HG02623 (cell line): Measurements from ENCODE around the gene MTRR.
A peak's percentile ranks its signal among the peaks of the same experiment; 100 is the strongest.

Experiments used
- ATAC-seq: cut with Tn5 transposase; IDR thresholded peaks from one replicate; pipeline ENCODE4 v1.9.1; 2021; ENCODE audit warnings: moderate library complexity; ENCODE audit not compliant: unreplicated experiment

MTRR gene

DNA sequence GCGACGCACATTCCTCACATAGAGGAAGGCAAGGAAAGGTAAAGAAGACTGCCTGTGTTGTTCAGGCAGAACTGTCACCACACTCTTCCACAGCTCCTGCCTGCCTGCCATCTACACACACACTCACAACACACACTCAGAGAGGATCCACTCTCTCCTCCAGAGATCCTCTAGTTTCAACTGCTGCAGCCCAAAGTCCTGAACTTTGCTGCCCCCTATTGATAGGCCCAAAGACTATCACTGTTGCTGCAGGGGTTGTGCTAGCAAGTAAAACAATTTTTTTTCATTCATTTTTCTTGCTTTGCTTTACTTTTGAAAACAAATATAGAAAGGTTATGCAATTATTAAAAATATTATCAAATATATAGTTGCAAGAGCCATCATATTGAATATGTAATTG is 12.1 kb upstream of the MTRR start:
- no peak for ATAC-seq

DNA sequence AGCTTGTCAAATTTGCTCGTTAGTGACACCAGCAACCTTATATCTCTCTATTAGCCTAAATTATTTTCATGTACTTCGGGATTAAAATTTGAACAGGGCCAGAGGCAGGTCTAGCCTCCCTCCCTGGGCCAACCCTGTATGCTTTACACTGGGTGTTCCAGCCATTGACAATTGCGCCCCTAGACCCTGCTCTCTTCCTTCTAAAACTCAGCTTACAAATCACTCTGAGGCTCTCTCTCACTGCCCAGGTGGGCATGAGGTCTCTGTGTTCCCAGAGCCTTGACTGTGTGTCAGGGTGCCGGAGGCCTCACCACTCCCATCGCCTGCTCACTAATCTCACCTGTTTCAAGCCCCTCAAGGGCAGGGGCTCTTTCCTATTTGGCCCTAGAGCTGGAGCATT is 11.6 kb upstream of the MTRR start:
- ATAC-seq = no peak

DNA sequence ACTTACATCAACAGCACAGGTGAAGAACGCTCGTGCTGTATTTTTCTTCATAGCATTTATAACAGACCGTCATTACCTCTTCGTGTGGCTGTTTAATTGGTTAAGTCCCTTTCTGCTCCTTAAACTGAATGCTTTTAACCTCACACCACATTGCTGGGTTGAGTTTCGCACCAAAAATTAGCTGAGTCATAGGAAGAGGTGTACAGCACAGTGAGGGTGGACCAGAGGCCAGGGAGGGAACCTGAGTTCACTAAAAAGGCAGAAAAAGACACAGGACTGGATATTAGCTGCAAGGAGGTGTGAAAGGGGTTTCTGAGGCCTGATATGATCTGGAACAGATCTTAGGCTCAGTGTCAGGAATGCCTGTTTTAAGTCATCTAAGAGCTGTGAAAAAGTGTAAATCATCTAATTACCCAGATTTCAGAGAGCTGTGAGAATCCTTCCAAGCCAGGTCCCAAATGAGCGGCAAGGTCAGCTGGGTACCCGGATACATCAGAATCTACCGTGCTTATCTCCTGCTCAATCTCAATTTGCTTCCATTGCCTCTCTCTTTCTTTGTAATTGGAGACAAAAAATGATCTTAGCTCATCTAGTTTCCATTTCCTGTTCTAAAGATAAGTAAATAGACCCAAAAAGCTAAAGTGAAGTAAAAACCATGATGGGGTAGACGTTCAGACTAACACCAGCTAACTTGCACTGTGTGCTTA is 10.9 kb upstream of the MTRR start:
- no peak for ATAC-seq

DNA sequence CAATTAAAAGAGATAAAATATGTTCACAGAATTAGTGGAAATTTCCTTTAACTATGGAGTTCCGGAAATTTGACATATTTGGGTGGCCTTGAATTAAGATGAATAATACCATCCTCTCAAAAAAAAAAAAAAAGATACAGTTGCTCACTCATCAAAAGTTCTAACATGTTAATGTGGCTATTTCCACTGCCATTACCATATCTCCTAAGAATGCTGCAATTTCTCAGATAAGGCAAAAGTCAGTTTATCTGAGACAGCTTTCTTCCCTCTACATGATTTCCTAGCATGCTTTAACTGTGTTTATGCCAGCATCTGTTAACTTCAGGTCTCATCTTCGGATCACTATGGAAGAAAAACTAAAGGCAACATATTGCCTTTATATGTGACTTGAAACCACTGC is 2.8 kb upstream of the MTRR start:
- ATAC-seq = no peak

DNA sequence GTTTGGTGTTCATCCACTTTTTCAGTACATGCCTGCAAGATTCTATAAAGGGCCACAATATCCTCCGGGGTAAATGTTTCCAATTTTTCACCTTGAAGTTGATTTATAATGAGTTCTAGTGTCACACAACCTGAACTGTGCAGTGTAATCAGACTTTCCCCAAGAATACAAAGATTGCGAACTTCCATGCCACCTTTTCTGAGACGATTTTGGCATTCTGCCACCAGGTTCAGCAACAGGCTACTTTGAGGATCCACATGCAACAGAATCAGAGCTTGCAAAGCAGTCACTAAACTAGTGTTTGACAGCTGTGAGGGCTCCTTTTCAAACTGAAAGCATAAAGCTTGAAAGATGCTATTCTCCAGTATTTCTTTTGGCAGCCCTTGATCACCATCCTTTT is 1.7 kb upstream of the MTRR start:
- ATAC-seq = no peak

DNA sequence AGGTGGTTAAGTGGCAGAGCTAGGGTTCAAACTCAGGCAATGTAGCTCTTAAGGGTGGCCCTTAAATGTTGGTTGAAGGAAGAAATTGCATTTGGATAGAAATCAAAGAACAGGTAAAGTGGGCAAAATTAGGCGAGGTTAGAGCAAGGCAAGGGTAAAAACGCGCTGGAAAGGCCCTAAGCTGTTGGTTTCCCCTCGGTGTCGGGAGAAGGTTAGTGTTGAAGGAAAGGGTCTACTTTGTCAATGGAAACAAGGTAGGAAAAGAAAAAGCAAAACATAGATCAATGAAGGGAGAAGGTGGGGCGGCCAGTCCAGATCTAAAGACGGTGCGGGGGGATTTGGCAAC is 548 bp upstream of the MTRR start:
- no peak for ATAC-seq

DNA sequence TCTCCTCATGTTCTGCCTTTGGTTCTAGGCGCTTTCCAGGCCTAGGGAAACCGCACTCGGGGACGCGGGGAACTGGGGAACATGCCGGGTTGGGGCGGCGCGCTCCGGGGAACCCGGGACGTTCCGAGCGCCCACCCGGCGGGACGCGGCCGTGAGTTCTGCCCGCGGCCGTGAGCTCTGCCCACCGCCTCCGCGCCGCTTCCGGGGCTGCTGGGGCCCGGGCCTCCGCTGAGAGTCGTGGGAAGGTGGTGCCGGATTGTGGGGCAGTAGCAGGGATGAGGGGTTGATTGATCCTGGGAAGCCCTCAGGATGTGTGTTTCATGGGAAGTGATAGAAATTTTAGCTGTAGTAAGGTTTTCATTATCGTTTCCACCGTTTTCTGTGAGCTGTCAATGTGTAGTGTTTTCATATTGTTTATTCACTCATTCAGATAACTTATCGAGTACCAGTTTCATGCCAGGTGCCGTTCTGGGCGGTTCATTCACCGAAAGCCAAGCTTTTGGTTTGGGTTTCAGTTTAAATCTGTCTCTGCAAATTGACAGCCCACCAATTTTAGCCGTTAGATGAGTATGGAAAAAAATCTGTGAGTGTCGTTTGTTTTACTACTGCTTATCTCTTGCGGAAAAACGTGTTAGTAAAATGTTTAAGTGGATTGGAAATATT is 657 bp downstream of the MTRR start:
- peak; percentile 30 for ATAC-seq

DNA sequence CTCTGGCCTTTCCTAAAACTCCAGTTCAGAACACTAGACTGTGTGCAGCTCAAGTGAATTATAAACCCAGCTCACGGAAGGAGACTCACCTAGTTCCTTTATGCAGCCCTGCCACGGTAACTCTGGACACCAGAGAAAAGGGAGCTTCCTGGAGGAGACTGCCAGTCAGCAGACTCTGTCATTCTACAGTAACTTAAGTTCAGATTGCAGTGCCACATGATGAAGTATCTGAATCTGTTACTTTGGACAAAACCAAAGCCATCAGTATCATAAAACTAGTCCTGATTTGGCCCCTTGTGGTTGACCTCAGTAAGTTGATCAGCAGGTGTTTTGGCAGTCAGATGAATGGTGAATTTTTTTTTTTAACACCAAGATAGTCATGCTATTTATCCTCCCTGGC is 2.7 kb downstream of the MTRR start:
- peak; percentile 21 for ATAC-seq

DNA sequence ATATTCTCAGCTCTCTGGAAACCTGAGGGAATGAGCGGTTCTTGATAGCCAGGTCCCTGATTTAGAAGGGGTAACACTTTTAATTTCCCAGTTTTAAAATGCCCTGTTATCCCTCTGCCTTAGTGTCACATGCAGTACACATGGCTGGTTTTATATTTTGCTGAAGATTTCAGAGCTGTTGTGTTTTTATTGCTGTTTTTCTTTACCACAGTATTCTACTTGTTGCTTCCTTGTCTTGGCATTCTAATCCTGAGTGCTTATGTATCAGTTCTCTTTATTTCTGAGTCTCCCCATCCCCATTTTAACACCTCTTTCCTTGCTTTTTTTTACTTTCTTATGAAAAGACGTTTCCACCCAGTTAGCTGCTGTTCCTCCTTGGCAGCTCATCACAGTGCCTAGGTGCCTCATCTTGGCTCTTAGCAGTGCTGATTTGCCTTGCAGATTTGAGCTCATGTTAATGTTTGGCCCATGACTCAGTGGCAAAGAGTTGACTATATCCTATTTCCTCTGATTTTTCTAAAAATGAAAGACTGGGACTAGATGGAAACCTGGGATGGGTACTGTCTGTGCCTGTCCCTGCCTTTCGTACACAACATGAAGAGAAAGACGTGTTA is 3.7 kb downstream of the MTRR start:
- ATAC-seq = no peak

DNA sequence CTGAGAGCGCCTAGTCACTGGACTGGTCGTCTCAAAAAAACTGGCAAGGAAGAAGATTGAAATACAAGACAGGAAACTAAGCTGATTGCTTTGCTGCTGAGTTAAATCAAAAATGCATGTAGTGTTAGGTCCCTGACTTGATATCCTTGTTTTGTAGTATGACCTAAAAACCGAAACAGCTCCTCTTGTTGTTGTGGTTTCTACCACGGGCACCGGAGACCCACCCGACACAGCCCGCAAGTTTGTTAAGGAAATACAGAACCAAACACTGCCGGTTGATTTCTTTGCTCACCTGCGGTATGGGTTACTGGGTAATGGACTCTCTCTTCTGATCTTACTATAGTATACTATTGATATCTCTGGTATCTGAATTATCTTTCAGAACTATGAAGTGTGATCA is 4.3 kb downstream of the MTRR start:
- no peak for ATAC-seq

DNA sequence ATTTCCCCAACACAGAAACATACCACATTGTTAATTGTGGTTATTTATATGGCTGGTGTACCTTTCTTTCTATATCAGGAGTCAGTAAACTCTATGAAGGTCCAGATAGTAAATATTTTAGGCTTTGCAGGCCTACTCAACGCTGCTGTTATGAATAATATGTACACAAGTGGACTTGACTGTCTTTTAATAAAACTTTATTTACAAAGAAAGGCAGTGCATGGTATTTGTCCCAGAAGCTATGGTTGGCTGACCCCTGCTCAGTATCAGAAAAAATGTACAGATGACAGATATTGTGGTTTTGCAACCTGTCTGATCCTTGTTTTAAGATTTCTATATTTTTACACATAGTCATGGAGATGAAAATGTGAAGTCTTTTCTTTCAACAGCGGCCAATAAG is 5.7 kb downstream of the MTRR start:
- ATAC-seq = no peak

DNA sequence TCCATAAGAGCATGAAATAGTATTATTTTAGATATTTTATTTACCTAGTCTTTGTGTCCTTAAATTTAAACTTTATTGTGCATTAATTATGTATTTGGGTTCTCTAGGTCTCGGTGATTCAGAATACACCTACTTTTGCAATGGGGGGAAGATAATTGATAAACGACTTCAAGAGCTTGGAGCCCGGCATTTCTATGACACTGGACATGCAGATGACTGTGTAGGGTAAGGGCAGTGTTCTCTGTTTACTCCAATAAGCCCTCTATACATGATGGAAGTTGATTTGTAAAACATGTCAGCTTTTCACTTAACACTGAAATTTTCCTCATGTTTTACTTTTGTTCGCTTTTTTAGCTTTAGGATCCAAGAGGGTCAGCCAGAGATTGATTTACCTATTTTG is 6.2 kb downstream of the MTRR start:
- ATAC-seq = no peak

DNA sequence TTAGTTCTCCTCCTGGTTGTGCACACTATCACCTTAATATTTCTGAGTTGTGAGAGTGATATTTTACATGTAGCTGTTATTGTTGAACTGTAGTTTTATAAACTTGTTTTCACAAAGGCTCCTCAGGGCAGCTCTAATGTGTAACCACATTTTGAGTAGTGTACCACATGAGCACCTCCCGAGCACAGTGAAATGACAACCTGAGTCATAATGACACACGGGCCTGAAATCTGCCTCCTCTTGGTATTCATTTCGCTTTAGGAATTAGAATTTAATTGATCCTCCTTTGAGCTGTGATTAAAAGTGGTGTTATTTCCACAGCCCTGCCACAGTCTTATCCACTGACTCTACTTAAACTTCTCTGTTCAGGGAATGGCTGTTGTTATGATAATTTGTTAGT is 7.9 kb downstream of the MTRR start:
- ATAC-seq = peak; percentile 37

DNA sequence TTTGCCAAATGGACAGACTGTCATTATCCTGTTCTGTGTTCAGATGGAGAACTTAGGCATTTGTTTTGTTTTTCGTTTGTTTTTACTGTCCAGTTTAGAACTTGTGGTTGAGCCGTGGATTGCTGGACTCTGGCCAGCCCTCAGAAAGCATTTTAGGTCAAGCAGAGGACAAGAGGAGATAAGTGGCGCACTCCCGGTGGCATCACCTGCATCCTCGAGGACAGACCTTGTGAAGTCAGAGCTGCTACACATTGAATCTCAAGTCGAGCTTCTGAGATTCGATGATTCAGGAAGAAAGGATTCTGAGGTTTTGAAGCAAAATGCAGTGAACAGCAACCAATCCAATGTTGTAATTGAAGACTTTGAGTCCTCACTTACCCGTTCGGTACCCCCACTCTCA is 8.9 kb downstream of the MTRR start:
- ATAC-seq = no peak

DNA sequence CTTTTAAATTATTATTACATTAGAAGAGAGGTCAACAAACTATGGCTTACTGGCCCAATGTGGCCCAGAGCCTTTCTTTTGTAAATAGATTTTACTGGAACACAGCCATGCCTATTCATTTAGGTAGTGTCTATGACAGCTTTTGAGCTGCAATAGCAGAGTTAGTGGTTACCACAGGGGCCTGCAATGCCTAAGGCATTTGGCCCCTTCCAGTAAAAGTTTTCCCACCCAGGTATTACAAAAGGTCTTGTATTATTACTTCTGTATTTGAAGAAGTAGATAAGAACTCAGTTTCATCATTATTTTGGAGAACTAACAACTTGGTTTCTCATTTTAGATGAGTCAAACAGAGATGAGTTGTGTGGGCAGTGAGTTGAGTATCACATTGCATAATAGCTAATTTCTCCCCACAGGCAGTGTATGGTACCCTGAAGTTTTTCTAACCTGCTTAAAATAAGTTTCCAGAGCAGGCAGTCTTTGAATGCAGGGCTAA is 9.5 kb downstream of the MTRR start:
- ATAC-seq = peak; percentile 93

DNA sequence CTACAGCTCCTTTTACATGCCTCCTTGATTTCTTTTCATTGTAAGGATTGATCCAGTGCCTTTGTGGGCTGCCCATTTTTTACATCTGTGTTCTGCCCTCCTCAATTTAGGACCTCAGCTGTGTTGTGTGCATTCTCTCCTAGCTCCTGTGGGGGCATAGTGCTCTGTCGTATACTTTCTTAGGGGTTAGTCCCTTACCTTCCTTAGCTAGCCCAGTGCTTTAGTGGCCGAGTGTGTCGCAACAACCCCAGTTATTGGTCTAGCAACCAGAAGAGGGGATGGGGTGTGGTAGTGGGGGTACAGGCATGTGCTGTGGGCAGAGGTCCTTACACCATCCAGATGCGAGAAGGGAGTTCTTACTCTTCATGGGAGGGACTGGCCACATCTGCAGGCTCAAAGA is 12.1 kb downstream of the MTRR start:
- ATAC-seq = no peak

DNA sequence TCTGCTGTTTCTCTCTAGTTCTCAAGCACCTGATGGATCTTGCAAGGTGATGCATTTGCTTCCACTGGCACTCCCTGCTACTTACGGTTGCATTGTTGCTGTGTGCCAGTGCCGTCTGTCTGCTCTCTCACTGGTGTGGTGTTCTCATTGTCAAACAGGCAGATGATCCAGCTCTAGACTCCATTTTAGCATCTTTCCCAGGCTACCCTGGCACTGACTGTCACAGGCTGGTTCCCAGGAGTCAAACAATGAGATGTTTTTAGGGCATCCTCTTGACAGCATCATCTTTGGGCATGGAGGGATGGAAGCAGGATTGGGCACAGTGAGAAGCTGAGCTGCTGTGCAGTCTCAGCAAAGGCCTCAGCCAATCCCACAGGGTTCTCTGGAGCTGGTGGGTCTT is 12.9 kb downstream of the MTRR start:
- no peak for ATAC-seq

DNA sequence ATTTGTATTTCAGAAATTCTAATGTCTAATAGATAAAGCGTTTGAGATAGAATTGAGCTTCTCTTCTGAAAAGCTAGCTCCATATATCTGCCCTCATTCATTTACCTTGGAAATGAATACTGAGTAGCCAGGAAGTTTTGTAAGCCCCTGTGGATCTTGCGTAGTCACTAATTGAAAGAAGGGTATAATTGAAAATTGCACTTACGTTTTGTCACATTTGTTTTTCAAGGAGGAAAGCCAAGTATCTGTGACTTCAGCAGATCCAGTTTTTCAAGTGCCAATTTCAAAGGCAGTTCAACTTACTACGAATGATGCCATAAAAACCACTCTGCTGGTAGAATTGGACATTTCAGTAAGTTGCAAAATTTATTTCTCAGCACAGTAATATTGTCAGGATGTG is 14.0 kb downstream of the MTRR start:
- no peak for ATAC-seq

DNA sequence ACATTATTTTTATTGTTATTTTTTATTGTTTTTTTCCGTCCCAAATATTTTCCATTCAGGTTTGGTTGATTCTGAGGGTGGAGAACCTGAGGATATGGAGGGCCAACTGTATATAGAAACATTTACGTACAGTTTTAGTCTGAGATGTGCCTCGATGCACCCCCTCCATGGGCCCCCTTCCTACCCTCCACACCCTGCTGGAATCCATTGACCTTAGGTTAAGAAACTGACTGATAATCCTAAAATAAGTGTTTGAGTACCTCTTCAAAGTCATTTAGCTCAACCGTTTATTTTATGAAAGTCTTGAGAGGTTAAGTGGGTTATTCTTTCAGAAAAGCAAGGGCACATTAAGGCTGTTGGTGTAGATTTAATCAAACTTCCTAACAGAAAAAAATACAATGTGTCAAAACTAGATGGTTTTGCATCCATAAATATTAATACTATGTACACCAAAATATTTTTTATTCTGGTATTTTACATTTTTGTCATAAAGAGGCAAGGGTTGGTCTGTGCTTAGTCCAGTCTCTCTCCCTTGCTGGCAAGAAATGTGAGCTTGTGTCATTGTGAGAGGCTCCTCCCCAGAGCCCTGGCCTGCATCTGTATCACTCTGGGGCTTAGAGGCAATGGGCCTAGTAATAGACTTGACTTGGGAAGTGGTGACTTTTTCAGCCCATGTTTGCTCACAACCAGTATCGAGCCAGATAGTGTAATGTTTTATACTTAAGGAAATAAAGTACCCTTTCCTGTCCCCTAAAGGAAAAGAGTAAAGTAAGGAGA is 15.7 kb downstream of the MTRR start:
- no peak for ATAC-seq

DNA sequence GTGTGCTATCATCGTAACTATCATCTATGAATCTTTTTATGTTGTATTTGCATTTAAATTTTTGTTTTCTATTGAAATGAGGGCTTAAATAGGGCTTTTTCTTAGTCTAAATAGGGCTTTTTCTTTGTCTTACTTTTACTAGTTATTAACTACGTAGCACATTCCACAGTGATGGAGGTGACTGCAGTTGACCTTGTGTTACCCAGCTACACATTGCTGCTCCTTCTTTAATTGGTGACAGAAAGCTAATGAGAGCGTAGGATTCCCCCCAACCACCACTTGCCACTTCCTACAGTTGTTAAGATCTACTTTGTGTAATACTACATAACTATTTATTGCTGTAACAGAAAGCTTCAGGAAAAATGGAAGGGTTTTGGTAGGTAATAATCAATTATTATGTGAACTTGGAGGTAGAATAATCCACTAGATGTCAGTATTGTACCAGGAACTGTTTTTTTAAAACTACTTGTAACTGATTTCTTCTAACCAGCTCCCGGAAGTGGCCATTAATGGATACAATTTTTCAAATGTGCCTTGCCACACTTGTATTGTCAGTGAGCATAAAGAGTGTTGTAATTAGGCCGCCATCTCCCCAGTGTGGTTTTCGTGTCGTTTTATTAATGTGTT is 18.0 kb downstream of the MTRR start:
- ATAC-seq = peak; percentile 60

DNA sequence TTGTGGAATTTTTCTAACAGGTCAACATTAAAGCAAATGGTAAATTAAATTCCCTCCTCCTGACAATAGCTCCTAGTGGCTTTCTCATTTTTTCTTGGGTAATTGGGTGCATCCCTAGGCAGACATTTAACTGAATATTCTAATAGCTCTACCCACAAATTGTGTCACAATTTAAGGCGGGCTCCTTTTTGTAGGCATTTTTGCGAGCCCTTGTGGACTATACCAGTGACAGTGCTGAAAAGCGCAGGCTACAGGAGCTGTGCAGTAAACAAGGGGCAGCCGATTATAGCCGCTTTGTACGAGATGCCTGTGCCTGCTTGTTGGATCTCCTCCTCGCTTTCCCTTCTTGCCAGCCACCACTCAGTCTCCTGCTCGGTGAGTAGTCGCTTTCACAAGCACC is 20.0 kb downstream of the MTRR start:
- ATAC-seq = no peak
